ENCODE results near the gene FAM50B. TPM values are rescaled to one million over a fixed set of nuclear protein-coding genes. Genes with fewer than 3 reads are reported as not detected.

Gene FAM50B
- total RNA-seq (2022; extraction: Qiagen RNA extraction; ENCODE audit: low read depth), result 3.9 to 5.5 TPM (median 5.4 TPM) in 5 replicates

GRCh38 chr6:3848925-3849605 is at the start of gene FAM50B:
Gene FAM50B (plus strand): TSS chr6:3849373. CDS start chr6:3849812, 439 bp downstream.

Other genes with a start within 250 kb of the FAM50B start
- 15.0 to 21.4 TPM (median 16.4 TPM) in 5 replicates for gene PXDC1, start 97.7 kb upstream of the FAM50B start, total RNA-seq (2022; extraction: Qiagen RNA extraction; ENCODE audit: low read depth)
- gene FAM217A, start 229.8 kb downstream of the FAM50B start, total RNA-seq (2022; extraction: Qiagen RNA extraction; ENCODE audit: low read depth), result not detected in 5 replicates